Ishikawa (cell line): ENCODE data around the gene LEKR1.

Experiments used
- CEBPB ChIP-seq: IDR thresholded peaks from 2 replicates; pipeline ENCODE4 v1.6.1; 2012
- CREB1 ChIP-seq: IDR thresholded peaks from 2 replicates; pipeline ENCODE4 v1.6.1; 2012; ENCODE audit warnings: low read depth
- EGR1 ChIP-seq: IDR thresholded peaks from 2 replicates; pipeline ENCODE4 v1.6.1; 2012
- EP300 ChIP-seq: IDR thresholded peaks from 2 replicates; pipeline ENCODE4 v1.6.1; 2012; ENCODE audit warnings: borderline replicate concordance
- FOXM1 ChIP-seq: IDR thresholded peaks from 2 replicates; pipeline ENCODE4 v1.6.1; 2012; ENCODE audit warnings: low read depth, borderline replicate concordance
- MAX ChIP-seq: IDR thresholded peaks from 2 replicates; pipeline ENCODE4 v1.6.1; 2012
- NFIC ChIP-seq: IDR thresholded peaks from 2 replicates; pipeline ENCODE4 v1.6.1; 2012
- RAD21 ChIP-seq: IDR thresholded peaks from 2 replicates; pipeline ENCODE4 v1.6.1; 2012; ENCODE audit warnings: low read depth
- REST ChIP-seq: IDR thresholded peaks from 2 replicates; pipeline ENCODE4 v1.6.1; 2012; ENCODE audit warnings: low read depth, mild to moderate bottlenecking
- TAF1 ChIP-seq: IDR thresholded peaks from 2 replicates; pipeline ENCODE4 v1.6.1; 2012; ENCODE audit warnings: low read depth, mild to moderate bottlenecking
- TCF12 ChIP-seq: IDR thresholded peaks from 2 replicates; pipeline ENCODE4 v1.6.1; 2012; ENCODE audit warnings: low read depth
- TEAD4 ChIP-seq: IDR thresholded peaks from 2 replicates; pipeline ENCODE4 v1.6.1; 2012
- USF1 ChIP-seq: IDR thresholded peaks from 2 replicates; pipeline ENCODE4 v1.6.1; 2012
- YY1 ChIP-seq: IDR thresholded peaks from 2 replicates; pipeline ENCODE4 v1.6.1; 2012; ENCODE audit warnings: low read depth
- ZBTB7A ChIP-seq: IDR thresholded peaks from 2 replicates; pipeline ENCODE4 v1.6.1; 2012; ENCODE audit warnings: low read depth

LEKR1 gene

GRCh38 chr3:157033001-157033400, 206.8 kb downstream of the LEKR1 start:
- TF ChIP-seq USF1: no peak
- TF ChIP-seq TEAD4: no peak
- no peak for TF ChIP-seq EGR1
- no peak for TF ChIP-seq CEBPB

- TF ChIP-seq ZBTB7A (no peak), EGR1 (0 out of 2 replicates have a peak, but pooled peaks have one; percentile 12)
Observed at GRCh38 chr3:157040456-157040855, 214.3 kb downstream of the LEKR1 start.

- TF ChIP-seq EP300 (no peak), TCF12 (no peak), YY1 (no peak), REST (no peak), CEBPB (no peak), CREB1 (no peak)
Observed at GRCh38 chr3:157042226-157042625, 216.1 kb downstream of the LEKR1 start.

GRCh38 chr3:157043771-157044170, 217.6 kb downstream of the LEKR1 start:
- no peak for TF ChIP-seq ZBTB7A
- no peak for TF ChIP-seq RAD21
- no peak for TF ChIP-seq EP300
- no peak for TF ChIP-seq USF1
- TF ChIP-seq TCF12: no peak
- TF ChIP-seq TAF1: no peak
- no peak for TF ChIP-seq EGR1
- TF ChIP-seq FOXM1: no peak
- no peak for TF ChIP-seq CEBPB
- TF ChIP-seq TEAD4: no peak
- no peak for TF ChIP-seq NFIC
- no peak for TF ChIP-seq CREB1
- TF ChIP-seq REST: no peak
- TF ChIP-seq YY1: no peak
- no peak for TF ChIP-seq MAX

- TF ChIP-seq NFIC (no peak), TEAD4 (no peak), CREB1 (no peak), CEBPB (no peak), RAD21 (no peak)
Observed at GRCh38 chr3:157045238-157045850, 219.2 kb downstream of the LEKR1 start.

- TF ChIP-seq CEBPB (no peak), TEAD4 (no peak), EGR1 (no peak), NFIC (no peak), TCF12 (no peak), EP300 (no peak), USF1 (no peak), FOXM1 (no peak)
Observed at GRCh38 chr3:157046520-157046919, 220.4 kb downstream of the LEKR1 start.

GRCh38 chr3:157051055-157051454, 224.9 kb downstream of the LEKR1 start:
- no peak for TF ChIP-seq CREB1
- no peak for TF ChIP-seq TCF12
- no peak for TF ChIP-seq REST
- no peak for TF ChIP-seq CEBPB
- TF ChIP-seq MAX: no peak
- no peak for TF ChIP-seq FOXM1
- no peak for TF ChIP-seq USF1
- no peak for TF ChIP-seq ZBTB7A
- TF ChIP-seq EGR1: no peak
- no peak for TF ChIP-seq TAF1
- no peak for TF ChIP-seq TEAD4
- no peak for TF ChIP-seq EP300
